ENCODE measurements around the gene BCCIP. TPM values are rescaled to one million over a fixed set of nuclear protein-coding genes. Genes with fewer than 3 reads are reported as not detected.

BCCIP gene
- total RNA-seq, 1 donor from 2014 or later = 39.8 TPM

- TF ChIP-seq CTCF (IDR thresholded peaks at IDR 0.05) = no peak
- Histone ChIP-seq H3K36me3 (no peaks in the 10 kb centered on the region), H3K4me1 (no peaks in the 10 kb centered on the region), H3K4me3 (no peak overlapping the region), H3K27me3 (ENCODE audit: low read depth) (peaks cover 6% of the 10 kb centered on the region), H3K27ac (no peak overlapping the region), H3K9me3 (no peaks in the 10 kb centered on the region)
- DNase-seq (no peak), ATAC-seq (no peak)
- intact Hi-C loops (cut with DNase I) = no loop called here
Observed at GRCh38 chr10:125777806-125778205, 45.5 kb upstream of the BCCIP start.

GRCh38 chr10:125778556-125778955 is 44.8 kb upstream of the BCCIP start:
- ATAC-seq (no peak), DNase-seq (no peak)
- no peak for TF ChIP-seq CTCF (IDR thresholded peaks at IDR 0.05)
- Histone ChIP-seq H3K9me3 (no peaks in the 10 kb centered on the region), H3K27me3 (ENCODE audit: low read depth) (peaks cover 6% of the 10 kb centered on the region), H3K4me3 (no peak overlapping the region), H3K4me1 (no peaks in the 10 kb centered on the region), H3K36me3 (no peaks in the 10 kb centered on the region), H3K27ac (no peak overlapping the region)
- intact Hi-C loops (cut with DNase I) = no loop called here

GRCh38 chr10:125779403-125780327 is 43.7 kb upstream of the BCCIP start:
- Histone ChIP-seq H3K4me3 (no peak overlapping the region), H3K27me3 (ENCODE audit: low read depth) (peaks cover 6% of the 10 kb centered on the region), H3K27ac (no peak overlapping the region), H3K4me1 (no peaks in the 10 kb centered on the region), H3K9me3 (no peaks in the 10 kb centered on the region), H3K36me3 (no peaks in the 10 kb centered on the region)
- intact Hi-C loops (cut with DNase I) = no loop called here
- DNase-seq = no peak
- TF ChIP-seq CTCF (IDR thresholded peaks at IDR 0.05) = no peak
- no peak for ATAC-seq

- Histone ChIP-seq H3K36me3 (no peaks in the 10 kb centered on the region), H3K27me3 (ENCODE audit: low read depth) (peaks cover 6% of the 10 kb centered on the region), H3K4me1 (no peaks in the 10 kb centered on the region), H3K9me3 (no peaks in the 10 kb centered on the region), H3K27ac (no peak overlapping the region), H3K4me3 (no peak overlapping the region)
- intact Hi-C loops (cut with DNase I) = no loop called here
- ATAC-seq = no peak
- no peak for DNase-seq
- no peak for TF ChIP-seq CTCF (IDR thresholded peaks at IDR 0.05)
Observed at GRCh38 chr10:125781374-125781773, 42.0 kb upstream of the BCCIP start.

GRCh38 chr10:125782054-125782453 is 41.3 kb upstream of the BCCIP start:
- ATAC-seq (no peak), DNase-seq (no peak)
- Histone ChIP-seq H3K27ac (no peak overlapping the region), H3K36me3 (no peaks in the 10 kb centered on the region), H3K9me3 (no peaks in the 10 kb centered on the region), H3K27me3 (ENCODE audit: low read depth) (peaks cover 6% of the 10 kb centered on the region), H3K4me1 (no peaks in the 10 kb centered on the region), H3K4me3 (no peak overlapping the region)
- no peak for TF ChIP-seq CTCF (IDR thresholded peaks at IDR 0.05)
- intact Hi-C loops (cut with DNase I) = no loop called here
